Fibroblast of skin of right biceps (primary cell): Measurements from ENCODE around the gene LY6G6F.
"Not testable (repeated sequence)": the region's sequence is repeated elsewhere in the genome, so short reads cannot be mapped to it uniquely, and the experiment has no call there.

ENCODE experiments used
- DNase-seq: peaks from one replicate; pipeline ENCODE4 v3.0.0-alpha.2; 2013

The LY6G6F gene

GRCh38 chr6:31702819-31703716 lies 3.6 kb upstream of the LY6G6F start, which contains the start of gene ABHD16A:
Gene ABHD16A (minus strand): TSS chr6:31703324. CDS start chr6:31703281, 43 bp downstream.
- DNase-seq: peak; percentile 99

- no peak for DNase-seq
Measured at GRCh38 chr6:31705931-31706330, 735 bp upstream of the LY6G6F start.

GRCh38 chr6:31707701-31708100 lies 1.0 kb downstream of the LY6G6F start:
- DNase-seq: no peak

GRCh38 chr6:31708224-31708623 lies 1.6 kb downstream of the LY6G6F start:
- DNase-seq: no peak

- not testable (repeated sequence) for DNase-seq
Measured at GRCh38 chr6:31709157-31709556, 2.5 kb downstream of the LY6G6F start.

- no peak for DNase-seq
Measured at GRCh38 chr6:31710523-31711219, 4.0 kb downstream of the LY6G6F start.

GRCh38 chr6:31711233-31711632 lies 4.6 kb downstream of the LY6G6F start:
- DNase-seq: no peak

GRCh38 chr6:31712296-31712695 lies 5.6 kb downstream of the LY6G6F start:
- DNase-seq: no peak

- DNase-seq: no peak
Measured at GRCh38 chr6:31713465-31713864, 6.8 kb downstream of the LY6G6F start.

GRCh38 chr6:31713991-31714684 lies 7.5 kb downstream of the LY6G6F start:
- DNase-seq: no peak

GRCh38 chr6:31715022-31715958 lies 8.6 kb downstream of the LY6G6F start, which contains the start of gene LY6G6D:
Gene LY6G6D (plus strand): TSS chr6:31715348. CDS start chr6:31715356, 8 bp downstream.
- DNase-seq: no peak

GRCh38 chr6:31717499-31718222 lies 11.0 kb downstream of the LY6G6F start:
- no peak for DNase-seq

GRCh38 chr6:31718265-31718664 lies 11.6 kb downstream of the LY6G6F start:
- no peak for DNase-seq

GRCh38 chr6:31719001-31719400 lies 12.3 kb downstream of the LY6G6F start:
- no peak for DNase-seq

GRCh38 chr6:31720196-31720770 lies 13.6 kb downstream of the LY6G6F start:
- no peak for DNase-seq

- no peak for DNase-seq
Measured at GRCh38 chr6:31721351-31722020, 14.8 kb downstream of the LY6G6F start, which contains the start of gene LY6G6C. Gene LY6G6C (minus strand): TSS chr6:31721746. CDS start chr6:31721679, 67 bp downstream.

- DNase-seq: no peak
Measured at GRCh38 chr6:31722173-31722572, 15.5 kb downstream of the LY6G6F start.

- DNase-seq: no peak
Measured at GRCh38 chr6:31723245-31723979, 16.7 kb downstream of the LY6G6F start, which contains the start of gene MPIG6B. Gene MPIG6B (plus strand): TSS chr6:31723373. CDS start chr6:31723384, 11 bp downstream.

GRCh38 chr6:31723980-31724691 lies 17.5 kb downstream of the LY6G6F start:
- DNase-seq: no peak
